Skeletal muscle cell (primary cell): ENCODE measurements around the gene ADGRE3.
A peak's percentile ranks its signal among the peaks of the same experiment; 100 is the strongest.
"Not testable (repeated sequence)": the region's sequence is repeated elsewhere in the genome, so short reads cannot be mapped to it uniquely, and the experiment has no call there.

Experiments
- DNase-seq: peaks from one replicate; pipeline ENCODE4 v3.0.0-alpha.2; 2010; ENCODE audit warnings: low read depth
- H3K4me3 ChIP-seq: 2 replicates; pipeline ENCODE4 v1.5.1; 2011; ENCODE audit warnings: low read depth, mild to moderate bottlenecking, control low read depth, low read length, moderate library complexity

The ADGRE3 gene

DNA sequence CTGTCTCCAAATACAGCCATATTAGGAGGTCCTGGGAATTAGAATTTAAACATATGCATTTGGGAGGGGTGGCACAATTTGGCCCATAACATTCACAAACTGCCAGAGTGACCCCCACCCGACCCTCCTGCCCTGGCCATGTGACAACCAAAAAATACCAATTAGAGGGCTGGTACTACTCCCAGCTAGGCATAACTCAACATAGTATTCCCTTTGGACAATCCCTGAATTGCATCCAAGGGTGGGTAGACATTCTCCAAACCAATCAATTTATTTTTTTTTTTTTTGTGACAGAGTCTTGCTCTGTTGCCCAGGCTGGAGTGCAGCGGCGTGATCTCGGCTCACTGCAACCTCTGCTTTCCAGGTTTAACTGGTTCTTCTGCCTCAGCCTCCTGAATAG, 62.0 kb downstream of the ADGRE3 start:
- no peak for DNase-seq
- no peak overlapping the region for H3K4me3 ChIP-seq

GRCh38 chr19:14612242-14612641, 62.4 kb downstream of the ADGRE3 start:
- not testable (repeated sequence) for DNase-seq, H3K4me3 ChIP-seq

DNA sequence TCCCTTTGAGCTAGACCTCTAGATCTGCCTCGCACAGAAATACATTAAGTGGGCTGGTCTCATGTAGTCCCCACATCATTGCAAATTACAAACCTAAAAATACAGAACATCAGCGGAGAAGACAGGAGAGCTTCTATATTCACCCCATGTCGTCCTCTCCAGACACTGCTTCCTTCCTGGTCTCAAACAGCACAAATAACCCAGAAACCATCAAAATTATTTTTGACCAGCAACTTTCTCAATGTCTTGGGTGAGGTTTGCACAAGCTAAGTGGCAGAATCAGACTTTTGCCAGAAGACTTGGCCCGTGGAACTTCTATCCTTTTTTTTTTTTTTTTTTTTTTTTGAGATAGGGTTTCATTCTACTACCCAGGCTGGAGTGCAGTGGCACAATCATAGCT, 63.6 kb downstream of the ADGRE3 start:
- DNase-seq = no peak
- no peak overlapping the region for H3K4me3 ChIP-seq

GRCh38 chr19:14606627-14607026, 68.0 kb downstream of the ADGRE3 start:
- no peak for DNase-seq
- no peak overlapping the region for H3K4me3 ChIP-seq

- H3K4me3 ChIP-seq = no peak overlapping the region
- no peak for DNase-seq
Observed at GRCh38 chr19:14603990-14604387, 70.7 kb downstream of the ADGRE3 start.

GRCh38 chr19:14599548-14600147, 75.0 kb downstream of the ADGRE3 start:
- DNase-seq = no peak
- H3K4me3 ChIP-seq = no peak overlapping the region

DNA sequence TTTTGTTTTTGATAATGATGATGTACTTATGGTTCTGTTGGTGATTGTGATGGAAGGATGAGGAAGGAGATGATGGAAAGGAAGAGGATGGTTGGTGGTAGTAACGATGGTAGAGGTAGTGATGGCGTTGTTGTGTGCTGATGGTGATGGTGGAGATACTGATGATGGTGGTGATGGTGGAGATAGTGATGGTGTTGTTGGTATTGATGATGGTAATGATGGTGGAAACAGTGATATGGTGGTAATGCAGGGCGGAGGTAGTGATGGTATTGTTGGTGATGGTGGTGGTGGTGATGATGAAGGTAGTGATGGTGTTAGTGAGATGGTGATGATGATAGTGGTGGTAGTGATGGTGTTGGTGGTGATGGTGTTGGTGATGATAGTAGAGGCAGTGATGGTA, 79.1 kb downstream of the ADGRE3 start:
- H3K4me3 ChIP-seq = no peak overlapping the region
- DNase-seq = no peak

GRCh38 chr19:14589433-14589832, 85.2 kb downstream of the ADGRE3 start:
- not testable (repeated sequence) for H3K4me3 ChIP-seq
- peak; percentile 15 for DNase-seq

- peak; percentile 67 for DNase-seq
- not testable (repeated sequence) for H3K4me3 ChIP-seq
Observed at GRCh38 chr19:14585187-14585586, 89.5 kb downstream of the ADGRE3 start.

- DNase-seq, H3K4me3 ChIP-seq: not testable (repeated sequence)
Observed at GRCh38 chr19:14584372-14584771, 90.3 kb downstream of the ADGRE3 start.

- DNase-seq = no peak
- H3K4me3 ChIP-seq = no peak within 1 kb of the TSS
Observed at GRCh38 chr19:14582894-14583340, 91.7 kb downstream of the ADGRE3 start, which contains the start of gene CLEC17A. TSS of gene CLEC17A (plus strand) at chr19:14583084. CDS start at chr19:14583161, 77 bp downstream.

DNA sequence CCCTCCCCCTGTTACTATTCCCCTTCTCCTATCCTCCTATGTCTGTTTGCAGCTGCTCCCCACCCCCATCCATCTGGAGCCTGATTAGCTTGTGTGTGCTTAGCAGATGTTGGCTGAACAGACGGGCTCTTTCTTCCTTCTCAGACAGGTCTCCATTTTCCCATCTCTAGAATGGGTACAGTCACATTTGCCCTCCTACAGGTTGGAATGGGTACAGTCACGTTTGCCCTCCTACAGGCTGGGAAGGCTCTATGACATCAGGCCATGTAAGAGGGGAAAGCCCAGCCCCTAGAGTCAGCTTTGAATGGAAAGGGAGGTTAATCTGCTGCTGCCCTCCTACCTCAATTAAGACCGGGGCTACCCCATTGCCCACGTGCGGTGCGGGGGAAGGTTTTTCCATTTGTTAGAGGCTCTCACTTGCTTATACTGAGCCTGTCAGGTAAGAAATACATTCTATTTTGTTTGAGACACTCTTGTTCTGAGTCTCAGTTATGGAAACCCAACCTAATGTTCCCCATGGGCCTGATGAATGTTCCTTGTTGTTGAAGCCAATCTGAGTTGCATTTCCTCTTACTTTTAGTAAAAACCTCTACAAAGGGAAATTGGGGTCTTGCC, 93.9 kb downstream of the ADGRE3 start:
- DNase-seq = no peak
- H3K4me3 ChIP-seq = no peak overlapping the region

DNA sequence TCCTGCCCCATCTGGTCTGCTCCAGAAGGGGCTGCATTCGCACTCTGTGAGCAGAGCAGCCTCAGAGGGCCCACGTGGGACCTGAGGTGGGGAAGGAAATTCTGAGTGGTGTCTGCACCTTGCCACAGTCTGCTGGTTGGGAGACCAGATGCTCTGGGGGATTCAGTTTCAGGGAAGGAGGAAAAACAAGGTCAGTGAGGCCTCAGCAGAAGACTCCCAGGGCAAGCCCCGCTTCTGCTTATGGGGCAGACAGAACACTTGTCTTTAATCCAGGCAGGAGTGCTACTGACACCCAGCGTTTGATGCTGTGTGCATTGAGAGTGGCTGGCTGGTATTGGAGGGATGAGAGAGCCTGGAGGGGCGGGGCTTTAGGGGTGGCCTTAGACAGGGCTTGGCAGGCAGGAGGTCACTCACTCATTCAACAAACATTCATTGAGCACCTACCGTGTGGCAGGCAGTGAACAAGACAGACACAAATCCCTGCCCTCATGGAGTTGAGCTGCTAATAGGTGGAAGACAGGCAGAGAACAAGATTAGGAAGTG, 96.7 kb downstream of the ADGRE3 start:
- H3K4me3 ChIP-seq = no peak overlapping the region
- DNase-seq = no peak

DNA sequence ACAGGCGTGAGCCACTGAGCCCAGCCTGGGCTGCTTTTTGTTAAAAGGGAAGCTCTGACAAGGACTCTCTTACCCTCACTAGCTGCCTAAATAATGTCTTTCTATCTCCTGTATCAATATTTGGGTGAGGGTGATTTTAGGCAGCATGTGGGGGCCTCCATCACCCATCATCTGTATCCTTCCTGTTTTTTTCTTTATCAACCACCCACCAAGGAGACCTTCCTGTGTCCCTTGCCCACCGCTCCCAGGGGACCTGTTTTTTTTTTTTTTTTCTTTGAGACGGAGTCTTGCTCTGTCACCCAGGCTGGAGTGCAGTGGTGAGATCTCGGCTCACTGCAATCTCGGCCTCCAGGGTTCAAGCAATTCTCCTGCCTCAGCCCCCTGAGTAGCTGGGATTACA, 97.4 kb downstream of the ADGRE3 start:
- no peak for DNase-seq
- H3K4me3 ChIP-seq = no peak overlapping the region

GRCh38 chr19:14576363-14576762, 98.3 kb downstream of the ADGRE3 start:
- DNase-seq = no peak
- H3K4me3 ChIP-seq = no peak overlapping the region

DNA sequence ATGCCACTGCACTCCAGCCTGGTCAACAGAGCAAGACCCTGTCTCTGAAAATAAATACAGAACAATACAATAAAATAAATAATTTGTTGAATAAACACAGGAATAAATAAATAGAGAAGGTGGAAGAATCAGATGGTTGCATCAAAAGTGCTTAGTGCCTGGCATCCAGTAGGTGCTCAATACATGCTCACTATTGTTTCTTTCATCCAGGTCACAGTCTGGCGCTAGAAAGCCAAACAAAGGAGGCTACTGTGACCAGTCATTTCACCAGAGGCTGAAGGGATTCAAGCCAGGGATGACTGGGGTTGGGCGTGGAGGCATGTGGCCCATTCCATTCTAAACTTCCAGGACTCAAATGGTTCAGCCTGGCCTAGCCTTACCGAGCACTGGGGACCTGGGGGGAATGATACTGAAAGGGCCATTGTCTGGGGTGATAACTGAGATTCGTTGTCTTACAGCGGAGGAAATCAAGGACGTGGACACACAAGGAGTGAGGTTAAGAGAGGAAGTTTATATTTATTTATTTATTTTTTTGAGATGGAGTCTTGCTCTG, 99.1 kb downstream of the ADGRE3 start:
- DNase-seq = no peak
- no peak overlapping the region for H3K4me3 ChIP-seq

GRCh38 chr19:14571695-14572490, 102.8 kb downstream of the ADGRE3 start, which contains the start of gene NDUFB7:
TSS of gene NDUFB7 (minus strand) at chr19:14572066. CDS start at chr19:14572000, 66 bp downstream.
- peak within 1 kb of the TSS; percentile 97 for H3K4me3 ChIP-seq
- peak; percentile 86 for DNase-seq

DNA sequence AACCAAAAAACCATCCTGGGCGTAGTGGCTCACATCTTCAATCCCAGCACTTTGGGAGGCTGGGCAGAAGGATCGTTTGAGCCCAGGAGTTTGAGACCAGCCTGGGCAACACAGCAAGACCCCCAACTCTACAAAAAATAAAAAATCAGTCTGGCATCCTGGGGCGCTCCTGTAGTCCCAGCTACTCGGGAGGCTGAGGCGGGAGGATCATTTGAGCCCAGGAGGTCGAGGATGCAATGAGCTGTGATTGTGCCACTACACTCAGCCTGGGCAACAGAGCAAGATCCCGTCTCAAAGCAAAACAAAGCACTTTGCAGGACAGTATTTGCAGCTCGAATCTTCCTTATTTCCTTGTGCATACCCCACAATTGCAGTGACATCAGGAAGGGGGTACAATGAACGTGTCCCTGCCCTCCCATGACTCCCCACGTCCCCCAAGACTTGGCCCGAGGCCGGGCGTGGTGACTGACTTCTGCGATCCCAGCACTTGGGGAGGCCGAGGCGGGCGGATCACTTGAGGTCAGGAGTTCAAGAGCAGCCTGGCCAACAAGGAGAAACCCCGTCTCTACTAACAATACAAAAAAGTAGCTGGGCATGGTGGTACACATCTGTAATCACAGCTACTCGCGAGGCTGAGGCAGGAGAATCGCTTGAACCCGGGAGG, 103.6 kb downstream of the ADGRE3 start:
- no peak for DNase-seq
- peak overlapping the region; percentile 97 for H3K4me3 ChIP-seq
